ENCODE data around the gene RER1. TPM values are rescaled to one million over a fixed set of nuclear protein-coding genes. Genes with fewer than 3 reads are reported as not detected.

Gene RER1
- total and polyA plus RNA-seq, 3 experiments from 2014 or later = 166 to 222 (median 214) TPM

Other genes starting within 250 kb of the RER1 start
- 10 to 100 TPM; 65.0 to 72.5 TPM for gene FAAP20, start 197.1 kb upstream of the RER1 start, total RNA-seq
- 66.4 TPM for gene FAAP20, start 197.1 kb upstream of the RER1 start, polyA plus RNA-seq
- gene SKI, start 163.5 kb upstream of the RER1 start, total RNA-seq = 10 to 100 TPM; 35.9 to 38.4 TPM
- gene SKI, start 163.5 kb upstream of the RER1 start, polyA plus RNA-seq = 0.94 TPM
- 10 to 100 TPM in 1 of 2 experiments, 1 to 10 TPM in 1; 9.4 to 10.4 TPM for gene MORN1, start 287 bp upstream of the RER1 start, total RNA-seq
- 3.3 TPM for gene MORN1, start 287 bp upstream of the RER1 start, polyA plus RNA-seq
- 10 to 100 TPM; 25.6 to 26.2 TPM for gene PEX10, start 20.7 kb downstream of the RER1 start, total RNA-seq
- gene PEX10, start 20.7 kb downstream of the RER1 start, polyA plus RNA-seq = 8.9 TPM
- 1 to 10 TPM; 2.5 TPM for gene PLCH2, start 84.4 kb downstream of the RER1 start, total RNA-seq
- 2.8 TPM for gene PLCH2, start 84.4 kb downstream of the RER1 start, polyA plus RNA-seq
- 10 to 100 TPM; 40.3 to 46.3 TPM for gene PANK4, start 134.8 kb downstream of the RER1 start, total RNA-seq
- 25.0 TPM for gene PANK4, start 134.8 kb downstream of the RER1 start, polyA plus RNA-seq
- not detected for gene HES5, start 138.4 kb downstream of the RER1 start, total RNA-seq
- gene HES5, start 138.4 kb downstream of the RER1 start, polyA plus RNA-seq = not detected
- gene TNFRSF14, start 164.5 kb downstream of the RER1 start, total RNA-seq = 100 to 1,000 TPM; 164 to 168 TPM
- gene TNFRSF14, start 164.5 kb downstream of the RER1 start, polyA plus RNA-seq = 51.6 TPM
- 10 to 100 TPM; 41.3 to 45.5 TPM for gene PRXL2B, start 194.9 kb downstream of the RER1 start, total RNA-seq
- 23.2 TPM for gene PRXL2B, start 194.9 kb downstream of the RER1 start, polyA plus RNA-seq
- under 1 TPM in 1 of 2 experiments, not detected in 1; 0.44 TPM for gene MMEL1, start 241.2 kb downstream of the RER1 start, total RNA-seq
- gene MMEL1, start 241.2 kb downstream of the RER1 start, polyA plus RNA-seq = 6.8 TPM

All from CD8-positive, alpha-beta memory T cell (primary cell).